GM18868 (cell line): ENCODE measurements around the gene GATAD2B.
"Not testable (repeated sequence)": the region's sequence is repeated elsewhere in the genome, so short reads cannot be mapped to it uniquely, and the experiment has no call there.

ENCODE experiments used
- ATAC-seq: cut with Tn5 transposase; IDR thresholded peaks from one replicate; pipeline ENCODE4 v1.9.1; 2021; ENCODE audit warnings: mild to moderate bottlenecking, moderate library complexity; ENCODE audit not compliant: unreplicated experiment

Gene GATAD2B

GRCh38 chr1:153844349-153844748 is 78.4 kb downstream of the GATAD2B start:
- not testable (repeated sequence) for ATAC-seq

DNA sequence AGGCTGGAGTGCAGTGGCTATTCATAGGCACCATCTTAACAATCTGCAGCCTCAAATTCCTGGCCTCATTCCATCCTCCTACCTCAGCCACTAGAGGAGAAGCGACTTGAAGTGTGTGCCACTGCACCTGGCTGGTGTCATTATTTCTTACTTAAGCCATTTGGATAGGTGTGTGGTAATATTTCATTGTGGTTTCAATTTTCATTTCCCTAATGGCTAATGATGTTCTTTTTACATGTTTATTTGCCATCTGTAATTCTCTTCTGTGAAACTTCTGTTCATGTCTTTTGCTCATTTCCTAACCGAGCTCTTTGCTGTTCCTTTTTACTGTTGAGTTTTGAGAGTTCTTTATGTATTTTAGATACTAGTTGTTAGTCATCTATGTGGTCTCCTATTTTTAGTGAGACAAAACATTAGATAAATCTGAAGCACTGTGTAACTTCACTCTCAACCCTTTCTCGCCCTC is 80.7 kb downstream of the GATAD2B start:
- ATAC-seq = peak; percentile 80

- ATAC-seq = no peak
These were observed 81.2 kb downstream of the GATAD2B start for GRCh38 chr1:153841463-153841994.

DNA sequence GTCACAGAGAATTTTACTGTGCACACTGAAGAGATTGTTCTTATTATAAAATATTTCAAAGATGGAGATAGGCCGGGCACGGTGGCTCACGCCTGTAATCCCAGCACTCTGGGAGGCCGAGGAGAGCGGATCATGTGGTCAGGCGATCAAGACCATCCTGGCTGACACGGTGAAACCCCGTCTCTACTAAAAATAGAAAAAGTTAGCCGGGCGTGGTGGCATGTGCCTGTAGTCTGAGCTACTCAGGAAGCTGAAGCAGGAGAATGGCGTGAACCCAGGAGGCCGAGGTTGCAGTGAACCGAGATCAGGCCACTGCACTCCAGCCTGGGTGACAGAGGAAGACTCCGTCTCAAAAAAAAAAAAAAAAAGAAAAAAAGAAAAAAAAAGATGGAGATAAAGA is 82.0 kb downstream of the GATAD2B start:
- not testable (repeated sequence) for ATAC-seq

DNA sequence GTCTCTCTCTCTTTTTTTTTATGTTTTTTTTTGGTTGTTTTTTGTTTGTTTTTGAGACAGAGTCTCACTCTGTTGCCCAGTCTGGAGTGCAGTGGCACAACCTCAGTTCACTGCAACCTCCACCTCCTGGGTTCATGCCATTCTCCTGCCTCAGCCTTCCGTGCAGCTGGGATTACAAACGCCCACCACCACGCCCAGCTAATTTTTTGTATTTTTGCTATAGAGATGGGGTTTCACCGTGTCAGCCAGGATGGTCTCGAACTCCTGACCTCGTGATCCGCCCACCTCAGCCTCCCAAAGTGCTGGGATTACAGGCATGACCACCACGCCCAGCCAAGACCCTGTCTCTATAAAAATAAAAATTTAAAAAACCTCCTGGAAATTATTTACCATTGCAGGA is 88.8 kb downstream of the GATAD2B start:
- not testable (repeated sequence) for ATAC-seq

DNA sequence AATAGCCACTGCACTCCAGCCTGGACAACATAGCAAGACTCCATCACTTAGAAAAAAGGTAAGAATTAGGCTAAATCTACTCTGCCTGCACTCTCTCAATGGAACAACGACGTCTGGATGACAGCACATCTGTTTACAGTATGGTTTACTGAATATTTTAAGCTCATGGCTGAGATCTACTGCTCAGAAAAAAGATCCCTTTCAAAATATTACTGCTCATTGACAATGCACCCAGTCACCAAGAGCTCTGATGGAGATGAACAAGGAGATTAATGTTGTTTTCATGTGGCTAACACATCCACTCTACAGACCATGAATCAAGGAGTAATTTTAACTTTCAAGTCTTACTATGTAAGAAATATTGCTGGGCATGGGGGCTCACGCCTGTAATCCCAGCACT is 89.6 kb downstream of the GATAD2B start:
- ATAC-seq = no peak

DNA sequence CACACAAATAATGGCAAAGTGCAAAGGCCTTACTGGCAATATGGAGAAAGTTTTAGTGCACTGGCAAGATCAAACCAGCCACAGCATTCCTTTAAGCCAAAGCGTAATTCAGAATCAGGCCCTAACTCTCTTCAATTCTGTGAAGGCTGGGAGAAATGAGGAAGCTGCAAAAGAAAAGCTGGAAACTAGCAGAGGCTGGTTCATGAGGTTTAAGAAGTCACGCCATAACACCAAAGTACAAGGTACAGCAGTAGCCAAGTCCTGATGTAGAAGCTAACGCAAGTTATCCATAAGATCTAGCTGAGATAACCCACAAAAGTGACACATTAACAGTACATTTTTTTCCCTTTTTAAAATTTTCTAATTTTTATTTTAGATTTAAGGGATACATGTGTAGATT is 90.5 kb downstream of the GATAD2B start:
- no peak for ATAC-seq

DNA sequence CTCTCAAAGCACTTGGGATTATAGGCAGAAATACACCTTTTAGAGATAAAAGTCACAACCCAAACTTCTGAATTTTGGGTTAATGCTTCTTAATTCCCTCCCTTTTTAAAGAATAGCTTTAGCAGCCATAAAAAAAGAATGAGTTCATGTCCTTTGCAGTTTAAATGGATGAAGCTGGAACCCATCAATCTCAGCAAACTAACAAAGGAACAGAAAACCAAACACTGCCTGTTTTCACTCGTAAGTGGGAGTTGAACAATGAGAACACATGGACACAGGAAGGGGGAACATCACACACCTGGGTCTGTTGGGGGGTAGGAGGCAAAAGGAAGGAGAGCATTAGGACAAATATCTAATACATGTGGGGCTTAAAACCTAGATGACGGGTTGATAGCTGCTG is 91.7 kb downstream of the GATAD2B start:
- ATAC-seq = no peak

DNA sequence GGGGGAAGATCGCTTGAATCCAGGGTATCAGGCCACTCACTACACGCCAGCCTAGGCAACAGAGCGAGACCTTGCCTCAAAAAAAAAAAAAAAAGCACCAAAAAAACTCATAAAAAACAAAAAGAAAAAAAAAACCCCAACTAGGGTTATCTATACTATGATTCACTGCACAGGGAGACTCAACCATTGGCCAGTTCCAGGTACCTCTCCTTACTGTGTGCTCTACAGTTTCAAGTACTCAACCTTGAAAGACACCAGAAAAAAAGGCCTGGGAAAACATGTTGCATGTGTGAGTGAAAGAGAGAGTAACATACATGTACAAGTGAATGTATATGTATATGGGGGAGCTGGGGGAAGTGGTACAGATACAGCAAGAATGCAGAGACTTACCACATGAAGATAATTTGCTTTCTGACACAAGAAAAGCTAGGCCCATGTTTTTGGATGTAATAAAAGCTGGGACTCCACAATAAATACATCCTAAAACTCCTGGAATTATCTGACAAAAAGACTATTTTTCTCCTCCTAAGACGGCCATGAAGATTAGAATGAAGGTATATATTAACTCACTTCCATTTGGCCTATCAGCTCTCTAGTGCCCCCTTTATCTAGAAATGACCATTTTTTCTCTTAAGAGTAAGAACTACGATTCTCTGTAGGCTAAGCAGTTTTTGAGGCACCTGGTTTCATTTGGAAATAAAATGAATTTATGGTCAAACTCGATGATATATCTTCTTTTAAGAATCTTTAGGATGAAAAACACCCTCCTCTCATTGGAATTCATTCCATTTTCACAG is 95.4 kb downstream of the GATAD2B start:
- no peak for ATAC-seq

DNA sequence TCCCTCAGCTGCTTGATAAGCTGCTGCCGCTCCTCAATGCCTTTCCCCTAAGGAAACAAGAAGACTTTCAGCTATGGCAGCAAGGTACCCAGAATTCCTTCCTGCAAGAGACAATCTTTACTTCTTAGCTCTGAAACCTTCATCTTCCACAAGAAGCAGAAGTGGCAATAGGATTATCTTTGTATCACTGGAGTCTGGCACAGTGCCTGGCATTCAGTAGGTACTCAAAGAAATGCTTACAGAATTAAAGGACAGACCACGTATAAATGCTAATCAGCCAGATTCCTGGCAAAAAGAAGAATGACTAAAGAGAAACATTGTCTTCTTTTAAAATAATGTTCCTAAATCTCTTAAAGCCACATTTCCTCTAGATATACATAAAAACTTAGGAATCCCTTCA is 103.9 kb downstream of the GATAD2B start:
- ATAC-seq = no peak

GRCh38 chr1:153816283-153816889 is 106.4 kb downstream of the GATAD2B start:
- ATAC-seq = no peak

GRCh38 chr1:153805886-153806719 is 116.7 kb downstream of the GATAD2B start:
- ATAC-seq = no peak

GRCh38 chr1:153805042-153805745 is 117.6 kb downstream of the GATAD2B start:
- peak; percentile 96 for ATAC-seq

DNA sequence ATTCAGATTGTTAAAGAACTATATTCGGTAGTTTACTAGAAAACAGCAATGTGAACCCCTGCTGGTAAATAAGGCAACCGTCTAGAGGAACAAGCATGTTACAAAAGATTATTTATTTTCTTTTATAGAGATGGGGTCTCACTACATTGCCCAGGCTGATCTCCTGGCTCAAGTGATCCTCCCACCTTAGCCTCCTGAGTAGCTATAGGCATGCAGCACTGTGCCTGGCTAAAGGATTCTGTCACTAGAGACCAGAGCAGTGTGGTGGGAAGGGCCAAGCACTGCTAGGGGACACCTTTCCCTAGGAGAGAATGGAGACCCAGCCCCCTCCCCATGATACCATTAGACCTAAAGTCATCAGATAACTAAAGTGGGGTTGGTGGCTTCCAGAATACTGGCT is 118.7 kb downstream of the GATAD2B start:
- ATAC-seq = no peak

- ATAC-seq = no peak
These were observed 119.2 kb downstream of the GATAD2B start for GRCh38 chr1:153803470-153804056.

DNA sequence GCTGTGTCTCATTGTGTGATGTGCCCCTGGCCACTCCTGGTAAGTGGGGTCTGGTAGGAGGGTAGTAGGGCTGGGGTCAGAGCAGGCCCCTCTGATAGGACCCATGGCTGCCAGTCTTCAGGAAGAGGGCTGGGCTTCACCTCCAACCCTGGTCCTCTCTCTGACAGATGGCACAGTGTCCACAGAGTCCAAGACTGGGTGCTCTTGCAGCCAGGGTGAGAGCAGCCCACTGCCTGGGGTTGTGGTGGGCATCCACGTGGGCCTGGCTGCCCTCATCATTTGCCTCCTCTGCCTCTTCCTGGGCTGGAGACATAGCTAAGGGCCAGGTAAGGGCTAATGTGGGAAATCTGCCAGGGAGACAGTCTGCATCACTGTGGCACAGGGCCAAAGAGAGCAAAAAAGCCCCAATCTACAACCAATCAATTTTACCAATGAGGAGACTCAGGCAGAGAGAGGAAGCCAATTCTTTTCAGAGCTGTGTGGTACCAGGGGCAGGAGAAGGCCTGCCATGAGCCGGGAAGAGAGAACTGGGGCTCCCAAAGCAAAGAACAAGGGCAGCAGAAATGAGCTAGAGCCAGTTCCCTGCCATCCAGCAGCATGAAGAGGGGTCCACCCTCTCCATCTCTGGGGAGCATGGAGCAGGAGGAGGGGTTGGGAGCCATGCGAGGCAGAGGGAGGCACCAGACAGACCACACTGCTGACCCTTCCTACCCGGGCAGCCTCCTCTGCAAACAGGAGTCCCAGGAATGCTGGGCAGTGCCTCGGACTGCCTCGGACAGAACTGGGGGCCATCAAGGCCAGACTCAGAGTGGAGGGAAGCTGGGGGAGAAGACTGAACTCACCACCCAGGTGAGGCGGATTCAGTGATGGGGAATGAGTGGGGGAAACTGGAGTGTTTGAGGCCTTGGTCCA is 120.7 kb downstream of the GATAD2B start:
- ATAC-seq = no peak

- no peak for ATAC-seq
These were observed 121.6 kb downstream of the GATAD2B start for GRCh38 chr1:153801028-153801625.

GRCh38 chr1:153800516-153800915 is 122.3 kb downstream of the GATAD2B start:
- ATAC-seq = no peak
